NCI-H1048 (cell line): ENCODE results near the gene GLIS1.

Experiments used
- DNase-seq: peaks from one replicate; lab custom pipeline; 2025; lab: John Stamatoyannopoulos, UW

GLIS1 gene

DNA sequence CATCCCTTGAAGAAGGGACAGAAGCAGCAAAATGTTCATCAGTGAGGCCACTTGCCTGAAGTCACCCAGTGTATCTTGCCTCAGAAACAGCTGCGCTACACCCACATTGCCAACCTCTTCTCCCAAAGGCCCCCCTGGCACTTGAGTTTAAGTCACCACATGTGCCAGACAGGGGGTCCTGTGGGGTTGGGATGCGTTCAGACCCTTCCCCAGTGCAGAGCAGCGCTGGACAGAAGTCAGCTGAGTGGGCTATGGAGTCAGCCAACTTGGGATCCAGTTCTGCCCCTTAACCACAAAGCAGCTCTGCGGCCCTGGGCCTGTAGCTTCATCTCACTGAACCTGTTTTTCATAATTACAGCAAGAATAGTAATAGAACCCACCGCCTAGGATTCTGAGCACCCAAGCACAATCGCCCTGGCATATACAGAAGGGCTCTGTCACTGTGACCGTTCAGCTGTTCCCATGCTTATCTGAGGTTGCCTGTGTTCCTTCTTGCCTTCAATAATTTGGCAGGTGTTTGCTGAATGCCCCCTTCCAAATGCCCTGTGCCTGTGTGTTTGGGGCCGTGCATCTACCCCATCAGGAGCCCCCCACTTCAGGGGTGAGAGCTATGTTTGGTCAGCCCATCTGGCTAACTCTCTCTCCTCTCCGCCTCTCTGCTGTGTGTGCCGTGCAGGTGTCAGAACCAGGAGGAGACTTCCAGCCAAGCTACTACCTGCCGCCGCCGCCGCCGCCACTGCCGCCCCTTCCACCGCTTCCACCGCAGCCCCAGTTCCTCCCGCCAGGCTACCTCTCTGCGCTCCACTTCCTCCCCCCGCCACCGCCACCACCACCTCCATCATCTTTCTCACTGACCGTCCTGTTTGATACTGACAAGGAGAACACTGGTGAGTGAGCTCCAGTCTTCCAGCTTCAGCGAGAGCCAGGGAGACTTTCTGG, 274.7 kb downstream of the GLIS1 start:
- no peak for DNase-seq

DNA sequence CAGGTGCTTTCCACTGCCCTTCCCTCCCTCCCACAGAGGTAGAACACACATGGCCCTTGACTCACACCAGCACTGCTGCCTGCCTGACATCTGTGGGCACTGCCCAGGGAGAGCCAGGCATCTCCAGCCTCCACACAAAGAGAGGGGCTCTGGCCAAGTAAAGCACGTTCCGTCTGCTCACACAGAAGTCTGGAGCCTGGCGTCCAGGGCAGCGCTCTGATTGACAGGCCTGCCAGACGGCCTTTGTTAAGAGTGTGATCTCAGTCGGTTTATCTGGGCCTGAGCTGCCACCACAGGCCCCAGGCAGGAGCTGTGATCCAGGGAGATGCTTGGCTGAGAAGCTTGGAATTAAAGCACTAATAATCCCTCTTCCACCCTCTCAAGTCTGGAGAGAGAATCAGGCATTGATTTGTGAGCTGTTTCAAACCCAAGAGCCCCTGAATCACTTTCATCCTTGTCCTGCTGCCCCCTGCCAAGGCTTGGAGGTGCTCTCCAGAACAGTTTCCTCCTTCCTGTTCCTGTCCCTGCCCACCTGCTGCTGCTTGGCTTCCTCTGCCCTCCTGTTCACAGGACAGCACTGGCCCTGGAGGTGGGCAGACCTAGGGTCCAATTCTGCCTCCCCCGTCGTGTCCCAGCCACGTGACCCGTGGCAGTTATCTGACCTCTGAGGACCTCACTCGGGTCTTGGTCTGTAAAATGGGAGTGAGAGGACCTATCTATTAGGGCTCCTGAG, 276.0 kb downstream of the GLIS1 start:
- no peak for DNase-seq

DNA sequence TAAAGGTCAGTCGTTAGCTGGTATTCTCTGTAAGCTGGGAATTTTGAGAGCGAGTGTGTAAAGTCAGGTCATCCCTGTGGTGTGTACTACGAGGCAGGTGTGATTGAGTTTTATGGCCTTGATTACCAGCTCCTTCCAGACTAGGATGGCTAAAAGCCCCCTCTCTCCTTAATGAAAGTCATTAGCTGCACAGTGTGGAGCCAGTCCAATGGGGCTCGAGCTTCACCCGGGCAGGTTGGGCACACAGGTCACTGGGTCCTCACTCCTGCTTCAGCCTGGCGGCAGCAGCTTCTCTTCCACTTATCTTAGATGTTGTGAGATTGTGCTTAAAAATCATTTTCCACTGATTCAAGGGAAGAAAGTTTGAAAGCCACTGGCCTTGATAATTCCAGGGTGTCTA, 276.8 kb downstream of the GLIS1 start:
- no peak for DNase-seq

DNA sequence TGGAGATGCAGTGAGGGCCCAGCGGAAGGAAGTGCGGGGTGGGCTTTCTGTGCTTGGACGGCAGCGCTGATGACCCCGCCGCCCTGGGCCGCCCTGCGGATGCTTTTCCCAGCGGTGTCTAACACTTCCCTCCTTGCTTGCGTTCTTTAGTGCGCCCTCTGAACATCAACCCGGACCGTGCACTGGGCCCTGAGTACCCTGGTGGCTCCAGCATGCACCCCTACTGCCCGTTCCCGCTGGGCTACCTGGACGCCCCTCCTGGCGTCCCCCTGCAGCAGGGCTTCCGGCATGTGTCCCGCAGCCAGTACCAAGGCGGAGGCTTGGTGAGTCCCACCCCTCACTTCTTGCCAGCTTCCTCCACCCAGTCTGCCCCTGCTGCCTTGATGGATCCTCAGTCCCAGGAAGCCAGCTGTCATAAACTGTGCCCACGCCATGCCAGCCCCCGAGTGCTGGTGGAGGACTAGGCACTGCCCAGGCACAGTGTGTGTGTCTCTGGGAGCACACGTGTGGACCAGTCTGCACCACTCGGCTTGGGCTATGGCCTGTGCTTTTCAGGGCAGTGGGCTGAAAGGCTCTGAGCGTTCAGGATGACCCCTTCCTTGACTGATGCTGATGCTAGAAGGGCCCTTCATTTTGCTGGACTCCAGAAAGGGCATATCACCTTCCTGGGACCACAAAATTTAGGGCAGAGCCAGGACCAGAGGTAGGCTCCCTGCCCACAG, 277.5 kb downstream of the GLIS1 start:
- no peak for DNase-seq

DNA sequence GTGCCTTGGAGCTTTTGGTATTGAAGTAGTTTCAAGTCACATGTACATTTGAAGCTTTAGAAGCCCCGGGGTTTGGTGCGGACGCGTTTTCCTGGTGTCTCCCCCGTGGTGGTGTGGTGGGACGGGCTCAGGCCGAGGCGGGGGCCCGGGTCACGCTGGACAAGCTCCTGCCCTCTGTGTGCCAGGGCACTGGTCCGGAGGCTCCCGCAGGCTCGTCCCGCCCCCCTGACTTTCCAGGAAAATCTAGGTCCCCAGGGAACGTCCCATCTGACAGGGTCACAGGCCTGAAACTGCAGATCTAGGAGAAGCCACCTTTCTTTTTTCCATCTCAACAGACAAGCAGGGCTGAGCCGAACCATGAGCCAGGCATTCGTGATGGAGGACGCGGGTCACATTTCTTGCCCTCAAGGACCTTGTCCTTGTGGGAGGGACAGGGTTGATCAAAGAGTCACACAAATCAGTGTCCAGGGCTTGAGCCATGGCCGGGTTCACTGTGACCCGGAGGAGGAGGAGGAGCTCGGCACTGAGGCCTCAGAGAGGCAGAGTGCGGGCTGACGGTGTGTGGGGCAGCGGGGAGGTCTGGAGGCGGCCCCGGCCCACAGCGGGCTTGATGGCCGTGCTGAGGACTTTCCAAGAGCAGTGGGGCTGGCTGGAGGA, 278.2 kb downstream of the GLIS1 start:
- no peak for DNase-seq

DNA sequence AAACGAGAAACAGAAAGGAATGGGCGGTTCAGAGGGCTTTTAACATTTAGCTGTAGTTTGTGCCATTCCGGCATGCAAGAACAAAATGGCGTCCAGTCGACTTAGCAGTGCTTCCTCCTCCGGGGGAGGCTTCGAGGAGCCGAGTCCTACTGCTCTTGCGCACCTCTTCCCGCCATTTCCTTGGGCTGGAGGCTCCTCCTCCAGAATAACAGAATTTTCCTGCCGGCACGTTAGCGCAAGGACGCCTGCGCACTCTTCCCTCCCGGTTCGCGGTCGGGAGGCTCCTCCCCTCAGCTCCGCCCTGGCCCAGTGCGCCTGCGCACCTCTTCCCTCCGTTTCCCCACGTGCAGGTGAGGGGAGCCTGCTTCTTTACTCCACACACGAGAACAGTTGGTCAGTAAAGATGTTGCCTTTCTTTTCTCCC, 278.7 kb downstream of the GLIS1 start:
- no peak for DNase-seq

DNA sequence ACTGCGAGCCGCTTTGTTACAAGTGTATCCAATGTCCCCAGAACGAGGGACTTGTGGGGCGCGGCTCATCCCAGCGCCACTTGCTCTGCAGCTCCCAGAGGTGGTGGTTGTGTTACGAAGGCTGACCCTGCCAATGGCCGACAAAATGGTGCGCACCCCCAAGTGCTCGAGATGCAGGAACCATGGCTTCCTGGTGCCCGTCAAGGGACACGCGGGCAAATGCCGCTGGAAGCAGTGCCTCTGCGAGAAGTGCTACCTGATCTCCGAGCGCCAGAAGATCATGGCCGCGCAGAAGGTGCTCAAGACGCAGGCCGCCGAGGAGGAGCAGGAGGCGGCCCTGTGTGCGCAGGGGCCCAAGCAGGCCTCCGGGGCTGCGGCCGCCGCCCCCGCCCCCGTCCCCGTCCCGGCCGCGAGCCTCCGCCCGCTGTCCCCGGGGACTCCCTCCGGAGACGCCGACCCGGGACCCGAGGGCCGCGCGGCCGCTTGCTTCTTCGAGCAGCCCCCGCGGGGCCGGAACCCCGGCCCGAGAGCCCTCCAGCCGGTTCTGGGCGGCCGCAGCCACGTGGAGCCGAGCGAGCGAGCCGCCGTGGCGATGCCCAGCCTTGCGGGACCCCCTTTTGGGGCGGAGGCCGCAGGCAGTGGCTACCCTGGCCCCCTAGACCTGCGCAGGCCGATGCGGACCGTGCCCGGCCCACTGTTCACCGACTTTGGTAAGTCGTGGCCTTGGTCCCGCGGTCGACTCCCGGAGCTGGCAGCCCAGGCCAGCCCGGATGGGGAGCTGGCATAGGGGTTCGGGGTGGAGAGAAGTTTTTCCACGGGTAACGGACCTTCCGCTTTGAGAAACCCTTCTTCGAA, 279.4 kb downstream of the GLIS1 start, which contains the start of gene DMRTB1:
Gene DMRTB1 (plus strand): TSS at position 79 of the 855 bp plus-strand sequence. CDS start 55 bp downstream, at position 134.
- no peak for DNase-seq

DNA sequence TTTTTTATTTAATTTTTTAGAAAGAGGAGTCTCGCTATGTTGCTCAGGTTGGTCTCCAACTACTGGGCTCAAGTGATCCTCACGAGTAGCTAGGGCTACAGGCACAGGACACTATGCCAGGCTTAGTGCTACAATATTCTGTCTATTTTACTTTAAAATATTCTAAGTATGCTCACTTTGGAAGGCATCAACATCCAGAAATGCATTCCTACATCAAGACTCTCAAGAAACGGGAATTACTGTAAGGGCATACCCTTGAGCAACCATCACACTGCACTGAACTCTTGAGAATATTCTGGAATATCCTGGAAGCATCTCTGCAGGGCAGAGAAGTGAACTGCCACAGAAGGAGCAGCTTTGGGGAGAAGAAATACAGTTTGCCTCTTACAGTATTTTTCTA, 280.3 kb downstream of the GLIS1 start:
- no peak for DNase-seq
